Right atrium auricular region (tissue), 2 donors: Measurements from ENCODE around the gene RAB17. TPM values are rescaled to one million over a fixed set of nuclear protein-coding genes. Genes with fewer than 3 reads are reported as not detected.

Experiments used
- DNase-seq: peaks from one replicate; pipeline ENCODE4 v3.0.0-alpha.2; 2019; ENCODE audit warnings: low spot score
- H3K27ac ChIP-seq, 2 donors: fragments of 200-600 bp; sonication (generic); 1 replicate in 1 of 2; 2 replicates in 1 of 2; pipeline ENCODE4 v1.5.1; 2016 to 2019
- H3K27me3 ChIP-seq, 2 donors: fragments of 200-600 bp; sonication (generic); one replicate each; pipeline versions ENCODE4 v1.5.1 to v1.6.0; 2017 to 2019
- H3K36me3 ChIP-seq: fragments of 200-600 bp; sonication (generic); one replicate; pipeline ENCODE4 v1.5.1; 2016
- H3K4me1 ChIP-seq, 2 donors: fragments of 200-600 bp; sonication (generic); one replicate each; pipeline versions ENCODE4 v1.5.1 to v1.6.0; 2017 to 2019
- H3K4me3 ChIP-seq, 2 donors: fragments of 200-600 bp; sonication (generic); 1 replicate in 1 of 2; 2 replicates in 1 of 2; pipeline ENCODE4 v1.5.1; 2017 to 2019; ENCODE audit warnings: mild to moderate bottlenecking in 1 of 2, moderate library complexity in 1 of 2
- H3K9me3 ChIP-seq, 2 donors: fragments of 200-600 bp; sonication (generic); one replicate each; pipeline ENCODE4 v1.5.1; 2019
- CTCF ChIP-seq, 2 donors: fragments of 200-600 bp; sonication (generic); IDR thresholded peaks; one replicate each; pipeline ENCODE4 v1.5.1; 2019; ENCODE audit warnings: antibody characterized with exemption in 2 of 2
- total RNA-seq, 2 donors: library from RNA; depleted of rRNA; stranded (reverse); fragments of >200 nt; gene quantifications; one replicate each; pipeline ENCODE4 v1.1.0, GENCODE V29; 2016

The RAB17 gene
- total RNA-seq, 2 donors from 2014 or later, result 1.0 to 4.5 TPM

DNA sequence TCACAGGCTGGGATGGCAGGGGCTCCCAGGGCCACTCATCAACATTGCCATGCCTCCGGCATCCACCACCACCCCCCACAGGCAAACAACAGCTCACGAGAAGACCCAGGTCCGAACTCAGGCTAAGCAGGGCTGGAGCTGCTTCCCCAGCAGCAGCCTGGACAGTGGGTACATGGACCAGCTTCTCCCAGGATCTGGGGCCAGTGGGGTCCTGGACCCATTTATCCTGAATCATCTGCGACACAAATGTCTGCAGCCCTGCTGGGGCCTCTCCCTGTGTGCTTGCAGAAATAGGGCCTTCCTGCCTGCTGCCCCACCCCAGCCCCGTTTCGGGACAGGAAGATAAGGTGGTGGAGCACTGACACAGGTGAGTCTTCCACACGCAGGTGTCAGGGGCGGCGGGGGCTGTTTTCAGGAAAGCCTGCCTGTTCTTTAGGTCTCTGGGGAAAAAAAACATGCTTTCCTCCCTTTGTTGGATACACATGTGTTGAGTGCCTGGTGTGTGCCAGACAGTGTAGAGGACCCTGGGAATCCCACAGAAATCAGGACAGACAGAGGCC lies 19.7 kb downstream of the RAB17 start:
- no peaks in the 10 kb centered on the region for H3K27me3 ChIP-seq
- H3K36me3 ChIP-seq, result no peaks in the 10 kb centered on the region
- DNase-seq, result no peak
- TF ChIP-seq CTCF (IDR thresholded peaks at IDR 0.05), result no peak
- H3K4me3 ChIP-seq, result no peak overlapping the region
- no peaks in the 10 kb centered on the region for H3K9me3 ChIP-seq
- H3K4me1 ChIP-seq, result peaks cover 0 to 5% of the 10 kb centered on the region in 2 donors
- H3K27ac ChIP-seq, result no peak overlapping the region

- no peaks in the 10 kb centered on the region for H3K27me3 ChIP-seq
- TF ChIP-seq CTCF (IDR thresholded peaks at IDR 0.05), result no peak
- DNase-seq, result no peak
- no peak overlapping the region for H3K4me3 ChIP-seq
- H3K27ac ChIP-seq, result no peak overlapping the region
- H3K36me3 ChIP-seq, result no peaks in the 10 kb centered on the region
- peaks cover 0 to 5% of the 10 kb centered on the region in 2 donors for H3K4me1 ChIP-seq
- H3K9me3 ChIP-seq, result no peaks in the 10 kb centered on the region
Measured at GRCh38 chr2:237569896-237570295, 20.6 kb downstream of the RAB17 start.

DNA sequence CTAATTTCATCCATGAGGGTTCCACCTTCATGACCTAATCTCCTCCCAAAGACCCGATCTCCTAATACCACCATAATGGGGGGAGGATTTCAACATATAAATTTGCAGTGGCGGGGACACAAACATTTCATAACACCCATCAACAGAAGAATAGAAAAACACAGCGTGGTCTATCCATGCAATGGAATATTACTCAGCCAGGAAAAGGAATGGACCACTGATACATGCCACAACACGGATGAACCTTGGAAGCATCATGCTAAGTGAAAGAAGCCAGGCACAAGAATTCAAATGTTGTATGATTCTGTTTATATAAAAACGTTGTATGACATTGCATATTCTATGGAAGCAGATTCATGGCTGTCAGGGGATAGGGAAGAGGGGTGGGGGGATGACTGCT lies 21.5 kb downstream of the RAB17 start:
- no peaks in the 10 kb centered on the region for H3K27me3 ChIP-seq
- no peak for TF ChIP-seq CTCF (IDR thresholded peaks at IDR 0.05)
- H3K27ac ChIP-seq, result no peak overlapping the region
- no peaks in the 10 kb centered on the region for H3K36me3 ChIP-seq
- H3K4me1 ChIP-seq, result peaks cover 0 to 5% of the 10 kb centered on the region in 2 donors
- no peak for DNase-seq
- no peak overlapping the region for H3K4me3 ChIP-seq
- no peaks in the 10 kb centered on the region for H3K9me3 ChIP-seq

- Histone ChIP-seq H3K27ac (no peak overlapping the region), H3K27me3 (no peaks in the 10 kb centered on the region), H3K9me3 (no peaks in the 10 kb centered on the region), H3K4me1 (peaks cover 0 to 5% of the 10 kb centered on the region in 2 donors), H3K36me3 (no peaks in the 10 kb centered on the region), H3K4me3 (no peak overlapping the region)
- no peak for TF ChIP-seq CTCF (IDR thresholded peaks at IDR 0.05)
- DNase-seq, result no peak
Measured at GRCh38 chr2:237568121-237568660, 22.3 kb downstream of the RAB17 start.

DNA sequence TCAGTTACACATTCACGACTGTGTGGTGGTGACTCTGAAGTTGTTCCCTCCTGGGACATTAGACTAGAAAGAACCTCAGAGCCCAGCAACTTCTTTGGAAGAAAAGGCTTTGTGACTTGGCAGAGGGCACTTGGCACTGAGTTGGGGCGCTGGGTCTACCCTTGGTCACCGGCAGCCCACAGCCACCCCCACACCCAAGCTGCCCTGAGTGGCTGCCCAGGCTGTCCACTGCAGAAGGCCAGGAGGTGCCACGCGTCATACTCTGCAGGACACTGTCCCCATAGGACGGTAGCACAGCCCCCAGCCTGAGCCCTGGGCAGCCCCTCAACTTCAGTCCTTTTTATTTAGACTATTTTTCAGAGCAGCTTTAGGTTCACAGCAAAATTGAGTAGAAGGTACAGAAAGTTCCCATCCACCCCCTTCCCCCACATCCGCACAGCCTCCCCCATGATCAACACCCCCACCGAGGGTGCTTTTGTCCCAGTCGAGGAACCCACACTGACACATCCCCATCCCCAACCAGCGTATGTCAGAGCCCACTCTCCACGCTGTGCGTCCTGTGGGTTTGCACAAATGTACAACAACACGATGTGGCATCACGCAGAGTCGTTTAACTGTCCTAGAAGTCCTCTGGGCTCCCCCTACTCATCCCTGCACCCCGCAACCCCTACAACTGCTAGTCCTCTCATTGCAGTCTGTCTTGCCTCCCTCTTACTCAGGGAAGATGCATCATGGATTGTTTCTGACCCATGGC lies 23.1 kb downstream of the RAB17 start:
- no peak overlapping the region for H3K27ac ChIP-seq
- H3K27me3 ChIP-seq, result no peaks in the 10 kb centered on the region
- no peaks in the 10 kb centered on the region for H3K36me3 ChIP-seq
- no peaks in the 10 kb centered on the region for H3K9me3 ChIP-seq
- DNase-seq, result no peak
- no peak overlapping the region for H3K4me3 ChIP-seq
- no peak for TF ChIP-seq CTCF (IDR thresholded peaks at IDR 0.05)
- peaks cover 0 to 4% of the 10 kb centered on the region in 2 donors for H3K4me1 ChIP-seq
